ENCODE data around the gene F2.

F2 gene

GRCh38 chr11:46736146-46736545 lies 17.1 kb downstream of the F2 start:
- Histone ChIP-seq H3K9me3 (ENCODE audit: low read length) (no peaks in the 10 kb centered on the region), H3K4me1 (ENCODE audit: insufficient read depth, low read length) (no peaks in the 10 kb centered on the region), H3K4me3 (ENCODE audit: low read depth in 1 of 2, low read length in 2 of 2) (no peak overlapping the region), H3K9ac (ENCODE audit: low read length) (no peak overlapping the region), H3K27ac (ENCODE audit: low read depth, low read length) (no peak overlapping the region), H3K36me3 (ENCODE audit: insufficient read depth, low read length) (no peaks in the 10 kb centered on the region), H3K27me3 (ENCODE audit: control insufficient read depth in 1 of 2, insufficient read depth in 2 of 2, low read length in 2 of 2) (no peaks in the 10 kb centered on the region)

DNA sequence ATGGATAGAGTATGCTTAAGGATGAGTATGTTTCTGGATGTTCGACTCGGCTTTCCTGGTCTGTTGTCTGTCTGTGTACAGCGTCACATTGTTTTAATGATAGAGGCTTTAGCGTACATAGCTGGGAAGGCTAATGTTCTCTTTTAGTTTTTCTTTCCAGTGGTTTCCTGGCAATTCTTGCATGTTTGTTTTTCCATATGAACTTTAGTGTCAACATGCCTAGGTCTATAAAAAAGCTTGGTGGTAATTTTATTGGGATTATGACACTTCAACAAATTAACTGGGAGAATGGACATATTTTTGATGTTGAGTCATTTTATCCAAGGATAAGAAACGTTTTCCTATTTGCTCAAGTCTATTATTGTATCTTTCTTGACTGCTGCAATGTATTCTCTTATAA lies 17.6 kb downstream of the F2 start:
- Histone ChIP-seq H3K9ac (ENCODE audit: low read length) (no peak overlapping the region), H3K4me1 (ENCODE audit: insufficient read depth, low read length) (no peaks in the 10 kb centered on the region), H3K4me3 (ENCODE audit: low read depth in 1 of 2, low read length in 2 of 2) (no peak overlapping the region), H3K9me3 (ENCODE audit: low read length) (no peaks in the 10 kb centered on the region), H3K36me3 (ENCODE audit: insufficient read depth, low read length) (no peaks in the 10 kb centered on the region), H3K27me3 (ENCODE audit: control insufficient read depth in 1 of 2, insufficient read depth in 2 of 2, low read length in 2 of 2) (no peaks in the 10 kb centered on the region), H3K27ac (ENCODE audit: low read depth, low read length) (no peak overlapping the region)

DNA sequence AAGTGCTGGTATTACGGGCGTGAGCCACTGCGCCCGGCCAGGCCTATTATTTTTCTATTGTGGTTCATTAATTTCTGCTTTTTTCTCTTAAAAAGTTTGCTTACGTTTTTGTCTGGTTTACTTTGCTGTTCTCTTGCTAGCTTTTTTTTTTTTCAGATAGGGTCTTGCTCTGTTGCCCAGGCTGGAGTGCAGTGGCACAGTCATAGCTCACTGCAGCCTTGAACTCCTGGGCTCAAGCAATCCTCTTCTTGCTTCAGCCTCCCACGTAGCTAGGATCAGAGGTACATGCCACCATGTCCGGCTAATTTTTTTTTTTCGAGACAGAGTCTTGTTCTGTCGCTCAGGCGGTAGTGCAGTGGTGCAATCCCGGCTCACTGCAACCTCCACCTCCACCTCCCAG lies 18.7 kb downstream of the F2 start:
- Histone ChIP-seq H3K9me3 (ENCODE audit: low read length) (no peaks in the 10 kb centered on the region), H3K36me3 (ENCODE audit: insufficient read depth, low read length) (no peaks in the 10 kb centered on the region), H3K27me3 (ENCODE audit: control insufficient read depth in 1 of 2, insufficient read depth in 2 of 2, low read length in 2 of 2) (no peaks in the 10 kb centered on the region), H3K9ac (ENCODE audit: low read length) (no peak overlapping the region), H3K4me3 (ENCODE audit: low read depth in 1 of 2, low read length in 2 of 2) (no peak overlapping the region), H3K4me1 (ENCODE audit: insufficient read depth, low read length) (no peaks in the 10 kb centered on the region), H3K27ac (ENCODE audit: low read depth, low read length) (no peak overlapping the region)

- Histone ChIP-seq H3K4me3 (ENCODE audit: low read depth in 1 of 2, low read length in 2 of 2) (no peak overlapping the region), H3K9ac (ENCODE audit: low read length) (no peak overlapping the region), H3K36me3 (ENCODE audit: insufficient read depth, low read length) (peaks cover 8% of the 10 kb centered on the region), H3K9me3 (ENCODE audit: low read length) (no peaks in the 10 kb centered on the region), H3K27me3 (ENCODE audit: control insufficient read depth in 1 of 2, insufficient read depth in 2 of 2, low read length in 2 of 2) (no peaks in the 10 kb centered on the region), H3K4me1 (ENCODE audit: insufficient read depth, low read length) (no peaks in the 10 kb centered on the region), H3K27ac (ENCODE audit: low read depth, low read length) (no peak overlapping the region)
These were observed 19.9 kb downstream of the F2 start for GRCh38 chr11:46738887-46739286.

GRCh38 chr11:46741600-46742484 lies 22.8 kb downstream of the F2 start:
- H3K9me3 ChIP-seq (ENCODE audit: low read length), result no peaks in the 10 kb centered on the region
- H3K36me3 ChIP-seq (ENCODE audit: insufficient read depth, low read length), result peaks cover 36% of the 10 kb centered on the region
- H3K27me3 ChIP-seq (ENCODE audit: control insufficient read depth in 1 of 2, insufficient read depth in 2 of 2, low read length in 2 of 2), result no peaks in the 10 kb centered on the region
- H3K9ac ChIP-seq (ENCODE audit: low read length), result no peak overlapping the region
- no peak overlapping the region for H3K4me3 ChIP-seq (ENCODE audit: low read depth in 1 of 2, low read length in 2 of 2)
- no peak overlapping the region for H3K27ac ChIP-seq (ENCODE audit: low read depth, low read length)
- H3K4me1 ChIP-seq (ENCODE audit: insufficient read depth, low read length), result no peaks in the 10 kb centered on the region

GRCh38 chr11:46743043-46743442 lies 24.0 kb downstream of the F2 start:
- Histone ChIP-seq H3K4me1 (ENCODE audit: insufficient read depth, low read length) (no peaks in the 10 kb centered on the region), H3K36me3 (ENCODE audit: insufficient read depth, low read length) (peaks cover 46% of the 10 kb centered on the region), H3K27me3 (ENCODE audit: control insufficient read depth in 1 of 2, insufficient read depth in 2 of 2, low read length in 2 of 2) (no peaks in the 10 kb centered on the region), H3K4me3 (ENCODE audit: low read depth in 1 of 2, low read length in 2 of 2) (no peak overlapping the region), H3K27ac (ENCODE audit: low read depth, low read length) (no peak overlapping the region), H3K9me3 (ENCODE audit: low read length) (no peaks in the 10 kb centered on the region), H3K9ac (ENCODE audit: low read length) (no peak overlapping the region)

DNA sequence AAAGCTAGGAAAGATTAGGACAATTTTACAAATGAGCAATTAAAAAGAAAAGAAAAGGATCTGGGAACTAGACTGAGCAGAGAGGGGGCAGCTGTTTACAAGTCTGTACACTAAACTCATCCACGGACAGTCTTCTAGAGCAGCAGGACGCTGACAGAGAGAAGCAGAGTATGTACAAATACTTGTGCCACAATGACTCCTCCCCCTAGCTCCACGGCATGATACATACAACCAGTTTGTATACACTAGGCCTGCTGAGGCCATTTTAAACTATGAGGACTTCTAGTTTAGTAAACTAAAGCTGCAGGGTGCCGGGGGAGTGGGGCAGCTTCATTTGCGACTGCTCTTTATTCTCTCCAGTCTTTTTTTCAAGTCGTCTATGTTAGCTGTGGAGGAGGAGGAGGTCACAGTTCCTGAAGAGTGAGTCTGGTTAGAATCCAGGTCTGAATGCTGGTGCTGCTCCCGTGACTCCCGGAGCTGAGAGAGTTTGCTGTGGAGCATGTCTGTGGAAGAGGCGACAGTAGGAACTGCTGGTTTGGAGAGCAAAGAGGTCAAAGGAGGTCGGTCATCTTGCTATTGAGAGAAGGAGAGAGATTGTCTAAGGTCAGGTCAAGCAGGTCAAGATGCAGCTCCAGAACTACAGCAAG lies 24.8 kb downstream of the F2 start:
- Histone ChIP-seq H3K4me1 (ENCODE audit: insufficient read depth, low read length) (no peaks in the 10 kb centered on the region), H3K9me3 (ENCODE audit: low read length) (no peaks in the 10 kb centered on the region), H3K9ac (ENCODE audit: low read length) (no peak overlapping the region), H3K27ac (ENCODE audit: low read depth, low read length) (no peak overlapping the region), H3K27me3 (ENCODE audit: control insufficient read depth in 1 of 2, insufficient read depth in 2 of 2, low read length in 2 of 2) (no peaks in the 10 kb centered on the region), H3K36me3 (ENCODE audit: insufficient read depth, low read length) (peaks cover 46% of the 10 kb centered on the region), H3K4me3 (ENCODE audit: low read depth in 1 of 2, low read length in 2 of 2) (no peak overlapping the region)

DNA sequence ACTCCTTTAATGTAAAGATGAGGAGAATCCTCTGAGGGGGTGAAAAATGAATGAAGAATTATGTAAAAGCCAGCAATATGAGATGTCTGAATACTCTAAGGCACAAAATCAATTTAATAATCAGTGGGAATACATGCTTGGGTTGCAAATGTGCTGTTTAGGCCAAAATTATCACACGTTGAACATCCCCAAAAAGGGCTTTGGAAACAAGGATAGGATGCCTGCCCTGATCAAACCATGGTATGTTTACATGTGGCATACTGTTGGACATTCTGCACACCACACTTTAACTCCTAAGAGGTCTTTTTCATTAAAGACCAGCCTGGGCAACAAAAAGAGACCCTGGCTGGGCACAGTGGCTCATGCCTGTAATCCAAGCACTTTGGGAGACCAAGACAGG lies 26.3 kb downstream of the F2 start:
- H3K4me1 ChIP-seq (ENCODE audit: insufficient read depth, low read length), result no peaks in the 10 kb centered on the region
- H3K27ac ChIP-seq (ENCODE audit: low read depth, low read length), result no peak overlapping the region
- H3K36me3 ChIP-seq (ENCODE audit: insufficient read depth, low read length), result peaks cover 52% of the 10 kb centered on the region
- H3K9ac ChIP-seq (ENCODE audit: low read length), result no peak overlapping the region
- no peak overlapping the region for H3K4me3 ChIP-seq (ENCODE audit: low read depth in 1 of 2, low read length in 2 of 2)
- H3K27me3 ChIP-seq (ENCODE audit: control insufficient read depth in 1 of 2, insufficient read depth in 2 of 2, low read length in 2 of 2), result no peaks in the 10 kb centered on the region
- no peaks in the 10 kb centered on the region for H3K9me3 ChIP-seq (ENCODE audit: low read length)

DNA sequence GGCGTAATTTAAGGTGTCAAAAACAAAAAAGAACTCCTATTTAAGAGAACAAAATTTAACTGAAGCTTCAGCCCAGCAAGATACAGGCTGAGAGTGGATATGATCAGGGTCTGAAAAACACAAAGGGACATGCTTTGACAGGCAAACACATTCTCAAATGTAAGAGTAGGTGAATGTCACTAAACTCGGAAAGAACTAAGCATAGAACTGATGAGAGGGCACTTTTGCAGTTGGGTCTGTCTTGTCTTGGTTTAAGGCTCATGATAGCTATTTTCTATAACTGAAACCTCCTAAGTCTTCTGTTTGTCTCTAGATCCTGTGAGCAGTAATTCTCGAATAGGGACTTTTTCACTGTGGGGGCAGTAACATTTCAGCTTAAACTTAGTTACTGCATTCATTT lies 27.0 kb downstream of the F2 start:
- Histone ChIP-seq H3K27ac (ENCODE audit: low read depth, low read length) (no peak overlapping the region), H3K27me3 (ENCODE audit: control insufficient read depth in 1 of 2, insufficient read depth in 2 of 2, low read length in 2 of 2) (no peaks in the 10 kb centered on the region), H3K4me3 (ENCODE audit: low read depth in 1 of 2, low read length in 2 of 2) (no peak overlapping the region), H3K9ac (ENCODE audit: low read length) (no peak overlapping the region), H3K9me3 (ENCODE audit: low read length) (no peaks in the 10 kb centered on the region), H3K36me3 (ENCODE audit: insufficient read depth, low read length) (peaks cover 58% of the 10 kb centered on the region), H3K4me1 (ENCODE audit: insufficient read depth, low read length) (no peaks in the 10 kb centered on the region)

GRCh38 chr11:46747150-46747549 lies 28.1 kb downstream of the F2 start:
- no peak overlapping the region for H3K9ac ChIP-seq (ENCODE audit: low read length)
- H3K27ac ChIP-seq (ENCODE audit: low read depth, low read length), result no peak overlapping the region
- no peaks in the 10 kb centered on the region for H3K27me3 ChIP-seq (ENCODE audit: control insufficient read depth in 1 of 2, insufficient read depth in 2 of 2, low read length in 2 of 2)
- peaks cover 65% of the 10 kb centered on the region for H3K36me3 ChIP-seq (ENCODE audit: insufficient read depth, low read length)
- no peaks in the 10 kb centered on the region for H3K9me3 ChIP-seq (ENCODE audit: low read length)
- H3K4me3 ChIP-seq (ENCODE audit: low read depth in 1 of 2, low read length in 2 of 2), result no peak overlapping the region
- no peaks in the 10 kb centered on the region for H3K4me1 ChIP-seq (ENCODE audit: insufficient read depth, low read length)

DNA sequence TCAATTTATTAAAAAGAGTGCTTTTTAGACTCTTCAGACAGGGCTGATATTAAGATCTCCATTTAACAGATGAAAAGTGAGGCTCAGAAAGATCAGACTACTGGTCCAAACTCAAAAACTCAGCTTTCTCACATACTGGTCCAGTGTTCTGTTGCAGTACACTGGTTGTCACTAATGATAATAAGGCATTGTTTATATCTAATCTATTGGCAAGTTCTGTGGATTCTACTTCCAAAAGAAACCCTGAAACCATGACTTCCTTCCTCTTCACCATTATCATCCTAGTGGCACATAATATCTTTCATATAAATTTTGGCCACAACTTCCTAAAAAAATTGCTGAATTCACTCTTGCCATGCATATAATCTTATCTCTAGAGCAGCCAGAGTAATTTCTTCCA lies 36.9 kb downstream of the F2 start:
- Histone ChIP-seq H3K9me3 (ENCODE audit: low read length) (no peaks in the 10 kb centered on the region), H3K27ac (ENCODE audit: low read depth, low read length) (no peak overlapping the region), H3K9ac (ENCODE audit: low read length) (no peak overlapping the region), H3K36me3 (ENCODE audit: insufficient read depth, low read length) (peaks cover 52% of the 10 kb centered on the region), H3K27me3 (ENCODE audit: control insufficient read depth in 1 of 2, insufficient read depth in 2 of 2, low read length in 2 of 2) (no peaks in the 10 kb centered on the region), H3K4me1 (ENCODE audit: insufficient read depth, low read length) (no peaks in the 10 kb centered on the region), H3K4me3 (ENCODE audit: low read depth in 1 of 2, low read length in 2 of 2) (no peak overlapping the region)

DNA sequence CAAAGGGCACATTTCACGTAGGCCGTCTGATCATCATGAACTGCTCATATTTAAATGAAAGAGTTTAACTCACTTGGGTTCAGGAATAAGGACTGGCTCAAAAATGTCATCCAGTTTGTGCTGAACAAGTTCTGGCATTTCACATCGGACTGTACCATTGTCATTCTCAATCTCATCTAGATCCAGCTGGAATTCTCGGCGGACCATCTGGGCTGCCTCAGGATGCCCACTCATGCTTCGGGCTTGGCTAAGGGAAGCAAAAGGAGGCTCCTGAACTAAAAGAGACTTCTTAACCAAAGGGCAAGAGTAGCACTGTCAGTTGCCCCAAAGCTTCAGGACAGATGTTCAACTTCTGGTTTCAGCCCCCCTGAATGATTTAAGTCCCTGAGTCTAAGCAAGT lies 40.2 kb downstream of the F2 start:
- Histone ChIP-seq H3K4me3 (ENCODE audit: low read depth in 1 of 2, low read length in 2 of 2) (no peak overlapping the region), H3K27ac (ENCODE audit: low read depth, low read length) (no peak overlapping the region), H3K36me3 (ENCODE audit: insufficient read depth, low read length) (peaks cover 60% of the 10 kb centered on the region), H3K27me3 (ENCODE audit: control insufficient read depth in 1 of 2, insufficient read depth in 2 of 2, low read length in 2 of 2) (no peaks in the 10 kb centered on the region), H3K9me3 (ENCODE audit: low read length) (no peaks in the 10 kb centered on the region), H3K9ac (ENCODE audit: low read length) (no peak overlapping the region), H3K4me1 (ENCODE audit: insufficient read depth, low read length) (no peaks in the 10 kb centered on the region)
